ENCODE results near the gene ZSCAN23. TPM values are rescaled to one million over a fixed set of nuclear protein-coding genes. Genes with fewer than 3 reads are reported as not detected.

The ZSCAN23 gene
- total and polyA plus RNA-seq, 9 of the 15 experiments (the other 6 are each of a cell fraction or from before 2014, with no cell fraction given), result 0.05 to 0.29 (median 0.21) TPM; not detected in 1

DNA sequence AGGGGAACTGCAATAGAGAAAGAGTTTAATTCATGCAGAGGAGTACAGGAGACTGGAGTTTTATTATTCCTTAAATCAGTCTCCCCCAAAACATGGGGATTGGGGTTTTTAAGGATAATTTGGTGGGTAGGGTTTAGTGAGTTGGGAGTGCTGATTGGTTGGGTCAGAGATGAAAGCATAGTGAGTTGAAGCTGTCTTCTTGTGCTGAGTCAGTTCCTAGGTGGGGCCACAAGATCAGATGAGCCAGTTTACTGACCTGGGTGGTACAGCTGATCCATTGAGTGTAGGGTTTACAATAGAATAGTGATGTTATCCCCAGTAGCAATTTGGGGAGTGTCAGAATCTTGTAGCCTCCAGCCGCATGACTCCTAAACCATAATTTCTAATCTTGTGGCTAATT, 43.2 kb upstream of the ZSCAN23 start (continued):
- TF ChIP-seq ZNF253 (CRISPR knock-in tag; conservative IDR thresholded peaks at IDR 0.05) (no peak), ADNP (tag; IDR thresholded peaks at IDR 0.05) (no peak), ZNF311 (CRISPR knock-in tag; IDR thresholded peaks at IDR 0.05) (no peak), ESRRA (IDR thresholded peaks at IDR 0.05; ENCODE audit: borderline replicate concordance, low read depth) (no peak), ETS2 (tag; IDR thresholded peaks at IDR 0.05; ENCODE audit: borderline replicate concordance, poor library complexity, severe bottlenecking) (no peak), ZNF316 (IDR thresholded peaks at IDR 0.05) (peak; percentile 91), ZC3H8 (IDR thresholded peaks at IDR 0.05) (no peak)

DNA sequence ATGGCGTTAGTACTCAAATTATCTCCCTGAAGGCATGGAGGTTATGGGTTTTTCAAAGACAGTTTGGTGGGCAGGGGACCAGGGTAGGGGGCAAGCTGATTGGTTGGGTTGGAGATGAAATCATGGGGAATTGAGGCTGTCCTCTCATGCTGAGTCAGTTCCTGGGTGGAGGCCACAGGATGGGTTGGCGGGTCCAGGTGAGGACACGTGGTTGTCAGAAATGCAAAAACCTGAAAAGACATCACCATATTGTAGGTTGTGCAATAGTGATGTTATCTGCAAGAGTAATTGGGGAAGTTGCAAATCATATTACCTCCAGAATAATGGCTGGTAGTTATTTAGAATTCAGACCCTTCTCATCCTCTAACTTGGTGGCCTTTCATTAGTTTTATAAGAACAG, 42.2 kb upstream of the ZSCAN23 start:
- ChIA-PET POLR2A (no interaction called here), CTCF (ENCODE audit: low intra/inter-chr PET ratio) (no interaction called here)
- TF ChIP-seq CEBPG (CRISPR knock-in tag; IDR thresholded peaks at IDR 0.05) (peak; percentile 81), CEBPG (tag; conservative IDR thresholded peaks at IDR 0.05 in 1 of 2, IDR thresholded peaks at IDR 0.05 in 1 of 2) (peak; percentile 78 to 86), CEBPB (tag; IDR thresholded peaks at IDR 0.05) (peak; percentile 96), ZEB2 (IDR thresholded peaks at IDR 0.05) (0 out of 2 replicates have a peak, but pooled peaks have one; percentile 32), TRIM24 (IDR thresholded peaks at IDR 0.05) (peak; percentile 67 to 69; a peak in 3 of 4 replicates), HNRNPLL (IDR thresholded peaks at IDR 0.05; ENCODE audit: low read depth, low read length, poor library complexity, severe bottlenecking) (no peak)
- TF ChIP-seq, protein P1, sequence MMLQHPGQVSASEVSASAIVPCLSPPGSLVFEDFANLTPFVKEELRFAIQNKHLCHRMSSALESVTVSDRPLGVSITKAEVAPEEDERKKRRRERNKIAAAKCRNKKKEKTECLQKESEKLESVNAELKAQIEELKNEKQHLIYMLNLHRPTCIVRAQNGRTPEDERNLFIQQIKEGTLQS (IDR thresholded peaks at IDR 0.05), result peak; percentile 46; the same call in 1 of the 2 replicates
- TF ChIP-seq, protein P1 (CRISPR knock-in tag; conservative IDR thresholded peaks at IDR 0.05), result no peak
- H3K4me3 ChIP-seq, result no peak overlapping the region
- DNase-seq (ENCODE audit: extremely low read depth in 1 of 4, low spot score in 3 of 4) (no peak), FAIRE-seq (no peak), ATAC-seq (no peak)
- in situ Hi-C loops (cut with MboI), result no loop called here
- no peak overlapping the region for H3K9ac ChIP-seq (ENCODE audit: insufficient read depth in 1 of 2, low read depth in 2 of 2, low read length in 2 of 2)
- H3K27me3 ChIP-seq (ENCODE audit: control insufficient read depth in 2 of 2, insufficient read depth in 2 of 2, low read length in 2 of 2), result no peaks in the 10 kb centered on the region
- H3K9me3 ChIP-seq (replicated peaks; ENCODE audit: control insufficient read depth, insufficient read depth, low read depth, low read length), result no peaks in the 10 kb centered on the region
- no peak overlapping the region for H2AFZ ChIP-seq (ENCODE audit: low read depth, low read length)
- H3K4me2 ChIP-seq (ENCODE audit: insufficient read depth, low read length), result no peak overlapping the region
- 89% methylated on average over 3 of the region's 3 CpGs for WGBS (ENCODE audit: insufficient coverage, low coverage, missing lambda C conversion rate)
- no peak overlapping the region for H3K27ac ChIP-seq (ENCODE audit: extremely low read depth, low read depth, low read length)
- no peaks in the 10 kb centered on the region for H3K36me3 ChIP-seq (ENCODE audit: control insufficient read depth, insufficient read depth, low read length)
- H4K20me1 ChIP-seq (replicated peaks; ENCODE audit: control insufficient read depth, insufficient read depth, low read length), result no peaks in the 10 kb centered on the region
- H3K79me2 ChIP-seq (ENCODE audit: control insufficient read depth, insufficient read depth, low read length), result peaks cover 7% of the 10 kb centered on the region
- peaks cover 9 to 35% of the 10 kb centered on the region in 2 experiments for H3K4me1 ChIP-seq (replicated peaks in 1 of 2; ENCODE audit: control insufficient read depth in 2 of 2, insufficient read depth in 2 of 2, low read length in 2 of 2)
- H3K9me1 ChIP-seq (ENCODE audit: control insufficient read depth, insufficient read depth, low read length), result no peaks in the 10 kb centered on the region
- no TSS peak for BruUV-seq (replicated peaks)
- intact Hi-C loops (cut with micrococcal nuclease), result loop anchor here (5.0 kb wide), 2 partner anchors 268 to 403 kb away; partner anchors contain the start of gene ZNF165
